HG02981 (cell line): Measurements from ENCODE around the gene SEPTIN5.

Experiments
- ATAC-seq: cut with Tn5 transposase; IDR thresholded peaks from one replicate; pipeline ENCODE4 v1.9.1; 2021; ENCODE audit warnings: mild to moderate bottlenecking, moderate library complexity; ENCODE audit not compliant: unreplicated experiment

Gene SEPTIN5

GRCh38 chr22:19747551-19747950 is 33.2 kb downstream of the SEPTIN5 start:
- ATAC-seq: no peak

- no peak for ATAC-seq
Measured at GRCh38 chr22:19748139-19748538, 33.8 kb downstream of the SEPTIN5 start.

GRCh38 chr22:19748991-19749664 is 34.8 kb downstream of the SEPTIN5 start:
- ATAC-seq: no peak

GRCh38 chr22:19749876-19750275 is 35.6 kb downstream of the SEPTIN5 start:
- ATAC-seq: no peak

GRCh38 chr22:19750507-19751490 is 36.5 kb downstream of the SEPTIN5 start:
- ATAC-seq: no peak

- ATAC-seq: no peak
Measured at GRCh38 chr22:19751497-19752245, 37.4 kb downstream of the SEPTIN5 start.

- no peak for ATAC-seq
Measured at GRCh38 chr22:19753090-19753842, 39.0 kb downstream of the SEPTIN5 start.

- ATAC-seq: no peak
Measured at GRCh38 chr22:19753996-19754700, 39.8 kb downstream of the SEPTIN5 start.

GRCh38 chr22:19754701-19755144 is 40.4 kb downstream of the SEPTIN5 start:
- no peak for ATAC-seq

GRCh38 chr22:19755145-19755710 is 40.9 kb downstream of the SEPTIN5 start:
- ATAC-seq: no peak

- ATAC-seq: no peak
Measured at GRCh38 chr22:19755722-19756287, 41.5 kb downstream of the SEPTIN5 start.

- no peak for ATAC-seq
Measured at GRCh38 chr22:19756288-19757128, 42.2 kb downstream of the SEPTIN5 start.

- ATAC-seq: no peak
Measured at GRCh38 chr22:19757140-19757984, 43.1 kb downstream of the SEPTIN5 start.

GRCh38 chr22:19757985-19758895 is 43.9 kb downstream of the SEPTIN5 start:
- no peak for ATAC-seq

GRCh38 chr22:19758896-19759426 is 44.7 kb downstream of the SEPTIN5 start:
- no peak for ATAC-seq

GRCh38 chr22:19759427-19760057 is 45.2 kb downstream of the SEPTIN5 start:
- no peak for ATAC-seq
